Nephron (organoid): ENCODE results near the gene AQP7.

ENCODE experiments used
- H3K27ac Mint-ChIP-seq, 3 experiments: 2 replicates each; pipeline ENCODE4 v1.8.0; 2020; ENCODE audit warnings: mixed read lengths in 3 of 3, mild to moderate bottlenecking in 2 of 3, moderate library complexity in 1 of 3
- H3K27me3 Mint-ChIP-seq: 2 replicates; pipeline ENCODE4 v1.8.0; 2021; ENCODE audit warnings: low read depth, mild to moderate bottlenecking, moderate library complexity, mixed read lengths
- H3K36me3 Mint-ChIP-seq: 2 replicates; pipeline ENCODE4 v1.8.0; 2020; ENCODE audit warnings: low read depth, mixed read lengths
- H3K4me1 Mint-ChIP-seq: 2 replicates; pipeline ENCODE4 v1.8.0; 2020; ENCODE audit warnings: mixed read lengths
- H3K4me3 Mint-ChIP-seq, 3 experiments: 2 replicates each; pipeline ENCODE4 v1.8.0; 2020; ENCODE audit warnings: mild to moderate bottlenecking in 3 of 3, mixed read lengths in 3 of 3, moderate library complexity in 2 of 3
- H3K9me3 Mint-ChIP-seq: 2 replicates; pipeline ENCODE4 v1.8.0; 2020; ENCODE audit warnings: mixed read lengths
- TF ChIP-seq, protein P1 (sequence below), 3 experiments: fragments of 200-600 bp; sonication (generic); IDR thresholded peaks; one replicate each; pipeline ENCODE4 v1.5.0; 2021; ENCODE audit warnings: antibody characterized with exemption in 3 of 3; ENCODE audit not compliant: unreplicated experiment in 3 of 3

Gene AQP7

DNA sequence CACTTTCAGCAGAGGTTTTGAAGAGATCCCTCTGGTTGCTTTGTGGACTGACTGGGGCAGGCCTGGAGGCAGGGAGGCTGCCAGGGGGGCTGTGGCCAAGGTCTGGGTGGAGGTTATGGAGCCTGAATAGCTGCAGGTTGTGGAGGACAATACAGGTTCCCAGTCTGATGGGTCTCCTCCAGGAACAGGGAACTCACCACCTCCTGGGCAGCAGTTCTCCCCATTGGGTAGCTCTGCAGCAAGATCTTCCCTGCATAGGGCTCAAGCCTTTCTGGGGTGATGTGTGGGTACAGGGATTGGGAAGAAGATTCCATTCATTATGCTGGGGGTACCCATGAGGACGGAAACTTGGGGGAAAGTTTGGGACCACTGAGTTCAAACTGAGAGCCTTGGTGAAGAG, 38.2 kb upstream of the AQP7 start:
- no peaks in the 10 kb centered on the region for H3K36me3 Mint-ChIP-seq
- TF ChIP-seq, protein P1, sequence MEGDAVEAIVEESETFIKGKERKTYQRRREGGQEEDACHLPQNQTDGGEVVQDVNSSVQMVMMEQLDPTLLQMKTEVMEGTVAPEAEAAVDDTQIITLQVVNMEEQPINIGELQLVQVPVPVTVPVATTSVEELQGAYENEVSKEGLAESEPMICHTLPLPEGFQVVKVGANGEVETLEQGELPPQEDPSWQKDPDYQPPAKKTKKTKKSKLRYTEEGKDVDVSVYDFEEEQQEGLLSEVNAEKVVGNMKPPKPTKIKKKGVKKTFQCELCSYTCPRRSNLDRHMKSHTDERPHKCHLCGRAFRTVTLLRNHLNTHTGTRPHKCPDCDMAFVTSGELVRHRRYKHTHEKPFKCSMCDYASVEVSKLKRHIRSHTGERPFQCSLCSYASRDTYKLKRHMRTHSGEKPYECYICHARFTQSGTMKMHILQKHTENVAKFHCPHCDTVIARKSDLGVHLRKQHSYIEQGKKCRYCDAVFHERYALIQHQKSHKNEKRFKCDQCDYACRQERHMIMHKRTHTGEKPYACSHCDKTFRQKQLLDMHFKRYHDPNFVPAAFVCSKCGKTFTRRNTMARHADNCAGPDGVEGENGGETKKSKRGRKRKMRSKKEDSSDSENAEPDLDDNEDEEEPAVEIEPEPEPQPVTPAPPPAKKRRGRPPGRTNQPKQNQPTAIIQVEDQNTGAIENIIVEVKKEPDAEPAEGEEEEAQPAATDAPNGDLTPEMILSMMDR (IDR thresholded peaks at IDR 0.05; ENCODE audit: unreplicated experiment in 3 of 3), result no peak
- H3K9me3 Mint-ChIP-seq, result no peaks in the 10 kb centered on the region
- H3K4me3 Mint-ChIP-seq, result no peak overlapping the region
- H3K27me3 Mint-ChIP-seq, result peaks cover 9% of the 10 kb centered on the region
- H3K4me1 Mint-ChIP-seq, result peaks cover 21% of the 10 kb centered on the region
- peak overlapping the region in 1 of 3 experiments; percentile 24 for H3K27ac Mint-ChIP-seq

DNA sequence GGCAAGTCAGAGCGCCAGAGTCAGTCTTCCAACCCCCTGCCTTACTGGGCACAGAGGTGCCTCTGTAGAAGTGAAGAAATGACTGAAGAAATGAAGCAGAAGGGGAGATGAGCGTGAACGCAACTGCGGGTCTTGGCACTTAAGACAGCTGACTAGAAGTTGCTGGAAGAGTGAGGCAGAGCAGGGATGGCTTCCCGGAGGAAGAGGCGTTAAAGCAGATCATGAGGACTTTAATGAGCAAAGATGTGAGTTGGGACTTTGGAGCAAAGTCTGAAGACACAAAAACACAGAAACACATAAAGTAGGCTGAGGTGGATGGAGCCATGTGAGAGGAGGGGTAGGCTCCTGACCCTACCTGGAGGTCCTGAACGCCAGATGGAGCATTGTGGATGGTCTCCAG, 37.8 kb upstream of the AQP7 start:
- H3K4me1 Mint-ChIP-seq, result peaks cover 17% of the 10 kb centered on the region
- peaks cover 9% of the 10 kb centered on the region for H3K27me3 Mint-ChIP-seq
- H3K9me3 Mint-ChIP-seq, result no peaks in the 10 kb centered on the region
- H3K27ac Mint-ChIP-seq, result no peak overlapping the region
- no peak overlapping the region for H3K4me3 Mint-ChIP-seq
- no peaks in the 10 kb centered on the region for H3K36me3 Mint-ChIP-seq
- TF ChIP-seq, protein P1 (IDR thresholded peaks at IDR 0.05; ENCODE audit: unreplicated experiment in 3 of 3), result no peak

DNA sequence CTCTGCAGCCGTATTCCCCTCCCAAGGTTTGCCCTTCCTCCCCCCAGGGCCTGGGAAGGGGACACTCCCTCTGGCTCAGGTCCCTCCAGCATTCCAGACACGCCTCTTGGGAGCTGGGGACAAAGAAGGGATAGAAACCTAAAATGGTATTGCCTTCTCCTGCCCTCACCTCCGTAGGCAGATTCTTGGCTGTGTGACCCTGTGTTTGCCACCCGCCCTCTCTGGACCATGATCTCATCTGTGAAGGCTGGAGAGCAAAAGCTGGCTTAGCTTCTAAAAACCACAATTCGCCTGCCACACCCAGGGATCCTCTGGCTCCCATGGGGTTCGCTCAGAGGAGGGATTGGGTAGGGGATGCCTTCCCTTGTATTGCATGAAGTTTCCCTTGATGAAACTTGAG, 37.4 kb upstream of the AQP7 start:
- H3K27ac Mint-ChIP-seq, result no peak overlapping the region
- H3K9me3 Mint-ChIP-seq, result no peaks in the 10 kb centered on the region
- H3K27me3 Mint-ChIP-seq, result peaks cover 9% of the 10 kb centered on the region
- H3K4me1 Mint-ChIP-seq, result peaks cover 12% of the 10 kb centered on the region
- TF ChIP-seq, protein P1 (IDR thresholded peaks at IDR 0.05; ENCODE audit: unreplicated experiment in 3 of 3), result no peak
- H3K36me3 Mint-ChIP-seq, result no peaks in the 10 kb centered on the region
- H3K4me3 Mint-ChIP-seq, result no peak overlapping the region

DNA sequence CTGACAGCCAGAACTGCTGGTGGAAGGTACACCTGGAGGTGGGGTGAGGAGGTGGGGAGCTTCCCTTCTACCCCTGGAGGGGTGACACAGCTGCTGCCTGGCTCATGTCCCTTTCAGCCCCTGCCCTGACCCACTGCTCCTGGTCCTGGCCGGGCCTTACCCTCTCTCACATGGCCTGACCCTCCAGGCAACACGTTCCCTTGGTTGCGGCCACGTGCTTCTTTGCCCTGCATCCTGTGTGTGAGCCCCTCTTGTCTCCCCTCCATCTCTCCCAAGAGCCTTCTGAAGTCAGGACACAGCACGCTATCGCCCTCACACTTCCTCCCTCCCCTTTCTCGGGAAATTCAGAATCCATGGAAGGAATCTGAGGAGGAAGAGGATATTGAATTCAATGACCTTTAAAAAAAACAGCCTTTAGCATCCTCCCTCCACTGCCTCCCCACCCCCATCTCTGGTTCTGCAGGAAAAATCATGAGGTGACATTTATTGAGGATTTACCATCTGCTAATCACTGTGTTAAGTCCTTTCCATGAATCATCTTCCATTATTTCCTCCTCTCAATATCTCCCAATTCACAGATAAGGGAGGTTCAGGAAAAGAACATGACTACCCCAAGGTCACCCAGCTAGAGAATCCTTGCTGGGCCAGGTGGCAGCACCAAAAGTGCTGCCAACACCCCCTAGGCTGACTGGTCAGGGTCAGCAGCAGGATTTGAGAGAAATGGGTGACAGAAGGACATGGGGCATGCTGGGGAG, 36.7 kb upstream of the AQP7 start:
- Mint-ChIP-seq H3K27me3 (peaks cover 9% of the 10 kb centered on the region), H3K4me1 (peaks cover 13% of the 10 kb centered on the region), H3K36me3 (no peaks in the 10 kb centered on the region), H3K9me3 (no peaks in the 10 kb centered on the region), H3K4me3 (no peak overlapping the region), H3K27ac (no peak overlapping the region)
- TF ChIP-seq, protein P1 (IDR thresholded peaks at IDR 0.05; ENCODE audit: unreplicated experiment in 3 of 3), result no peak

DNA sequence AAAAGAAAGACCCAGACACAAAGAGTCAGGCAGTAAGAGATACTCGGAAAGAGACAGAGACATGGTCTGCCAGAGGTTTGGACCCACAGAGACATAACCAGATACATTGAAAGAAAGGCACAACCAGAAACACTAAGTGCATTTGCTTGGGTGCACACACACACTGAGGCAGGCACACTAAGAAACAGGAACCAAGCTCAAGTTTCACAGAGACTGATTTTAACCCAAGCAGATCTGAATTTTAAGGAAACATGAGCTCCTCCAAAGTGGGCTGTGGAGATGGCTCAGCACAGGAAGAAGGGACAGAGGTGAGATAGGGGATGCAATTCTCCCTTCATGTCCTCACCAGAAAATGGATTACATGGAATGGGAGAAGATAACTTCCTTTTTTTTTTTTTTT, 35.5 kb upstream of the AQP7 start:
- no peak overlapping the region for H3K4me3 Mint-ChIP-seq
- H3K9me3 Mint-ChIP-seq, result no peaks in the 10 kb centered on the region
- H3K36me3 Mint-ChIP-seq, result no peaks in the 10 kb centered on the region
- H3K27ac Mint-ChIP-seq, result peak overlapping the region in 1 of 3 experiments; percentile 20
- peaks cover 9% of the 10 kb centered on the region for H3K27me3 Mint-ChIP-seq
- H3K4me1 Mint-ChIP-seq, result peaks cover 15% of the 10 kb centered on the region
- TF ChIP-seq, protein P1 (IDR thresholded peaks at IDR 0.05; ENCODE audit: unreplicated experiment in 3 of 3), result no peak

DNA sequence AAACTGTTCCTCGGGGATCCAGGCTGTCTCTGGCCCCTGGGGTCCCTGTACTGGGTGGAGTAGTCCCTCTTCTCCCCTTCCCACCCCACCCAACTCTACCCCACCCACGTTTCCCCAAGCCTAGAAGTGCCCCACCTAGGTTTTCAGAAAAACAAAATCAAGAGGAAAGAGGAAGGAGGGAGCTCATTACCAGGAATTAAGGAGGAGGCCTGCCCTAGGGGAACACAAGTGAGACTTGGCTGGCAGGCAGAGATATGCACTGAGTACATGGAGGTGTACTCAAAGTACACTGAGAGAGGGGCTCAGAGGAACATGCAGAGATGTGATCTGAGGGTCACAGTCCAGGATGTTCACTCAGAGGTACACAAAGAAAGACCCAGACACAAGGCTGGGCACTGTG, 34.8 kb upstream of the AQP7 start:
- Mint-ChIP-seq H3K27ac (no peak overlapping the region), H3K9me3 (no peaks in the 10 kb centered on the region), H3K4me3 (no peak overlapping the region), H3K27me3 (peaks cover 10% of the 10 kb centered on the region), H3K4me1 (peaks cover 15% of the 10 kb centered on the region), H3K36me3 (no peaks in the 10 kb centered on the region)
- TF ChIP-seq, protein P1 (IDR thresholded peaks at IDR 0.05; ENCODE audit: unreplicated experiment in 3 of 3), result no peak
